ENCODE measurements around the gene SNED1. TPM values are rescaled to one million over a fixed set of nuclear protein-coding genes. Genes with fewer than 3 reads are reported as not detected.

SNED1 gene
- total and polyA plus RNA-seq, 3 experiments from 2014 or later = 0.90 to 3.5 (median 1.8) TPM

DNA sequence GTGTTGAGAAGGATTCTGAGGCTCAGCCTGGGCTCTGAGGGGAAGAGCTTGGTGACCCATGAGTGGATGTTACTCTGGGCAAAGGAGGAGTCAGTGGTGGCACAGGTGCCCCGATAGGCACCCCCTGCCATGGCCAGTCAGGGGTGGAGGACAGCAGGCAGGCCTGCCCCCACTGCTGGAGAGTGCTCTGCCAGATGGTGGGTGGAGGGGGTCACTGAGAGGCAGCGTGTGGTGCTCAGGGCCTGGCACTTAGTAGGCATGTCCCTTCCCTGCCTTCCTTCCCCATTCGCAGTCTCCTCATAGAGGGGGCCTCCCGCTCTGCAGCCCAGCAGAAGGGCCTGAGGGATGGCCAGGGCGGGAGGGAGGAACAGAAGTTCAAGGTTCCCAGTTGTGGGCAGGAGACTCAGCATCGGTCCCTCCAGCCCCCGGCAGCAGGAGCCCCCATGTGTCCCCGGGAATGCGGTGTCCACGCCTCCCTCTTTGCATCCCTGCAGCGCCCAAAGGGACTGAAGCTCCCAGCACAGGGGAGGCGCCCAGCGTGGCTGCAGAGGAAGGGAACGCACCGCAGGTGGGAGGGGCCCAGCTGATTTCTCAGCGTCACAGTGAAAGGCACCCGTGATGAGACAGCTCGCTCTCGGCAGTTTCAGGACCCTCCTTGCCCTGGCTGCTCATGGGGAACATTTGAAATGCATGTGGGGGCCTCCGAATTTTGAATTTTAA, 5.7 kb upstream of the SNED1 start:
- Histone ChIP-seq H3K9me3 (ENCODE audit: low read length) (no peaks in the 10 kb centered on the region), H3K36me3 (ENCODE audit: insufficient read depth, low read length) (no peaks in the 10 kb centered on the region), H3K27me3 (ENCODE audit: insufficient read depth, low read length, poor library complexity, severe bottlenecking) (no peaks in the 10 kb centered on the region), H3K4me3 (ENCODE audit: low read length) (no peak overlapping the region), H3K4me1 (ENCODE audit: insufficient read depth, low read length) (no peaks in the 10 kb centered on the region), H3K27ac (ENCODE audit: low read depth, low read length) (no peak overlapping the region)
- DNase-seq = peak in 1 of 5 donors; percentile 48
- POLR2A ChIA-PET = no interaction called here
- Mint-ChIP-seq H3K4me1 (peaks cover 0 to 5% (median 2%) of the 10 kb centered on the region in 3 donors), H3K9me3 (no peaks in the 10 kb centered on the region), H3K27ac (no peak overlapping the region), H3K27me3 (peaks cover 4 to 16% of the 10 kb centered on the region in 2 donors), H3K36me3 (no peaks in the 10 kb centered on the region), H3K4me3 (no peak overlapping the region)
- CTCF ChIA-PET = no interaction called here

GRCh38 chr2:240993446-240994170, 4.8 kb upstream of the SNED1 start:
- no peak overlapping the region for H3K4me3 ChIP-seq (ENCODE audit: low read length)
- peaks cover 4 to 16% of the 10 kb centered on the region in 2 donors for H3K27me3 Mint-ChIP-seq
- peaks cover 0 to 5% (median 2%) of the 10 kb centered on the region in 3 donors for H3K4me1 Mint-ChIP-seq
- peak in 1 of 5 donors; percentile 33 for DNase-seq
- H3K4me3 Mint-ChIP-seq = no peak overlapping the region
- H3K9me3 Mint-ChIP-seq = no peaks in the 10 kb centered on the region
- CTCF ChIA-PET = interaction anchor here (1.1 kb wide), 1 partner anchor 10 kb away, joined by 3 read pairs; no protein-coding TSS in a partner anchor
- H3K36me3 Mint-ChIP-seq = no peaks in the 10 kb centered on the region
- H3K36me3 ChIP-seq (ENCODE audit: insufficient read depth, low read length) = no peaks in the 10 kb centered on the region
- no peaks in the 10 kb centered on the region for H3K27me3 ChIP-seq (ENCODE audit: insufficient read depth, low read length, poor library complexity, severe bottlenecking)
- no peak overlapping the region for H3K27ac Mint-ChIP-seq
- no peaks in the 10 kb centered on the region for H3K9me3 ChIP-seq (ENCODE audit: low read length)
- no peak overlapping the region for H3K27ac ChIP-seq (ENCODE audit: low read depth, low read length)
- no peaks in the 10 kb centered on the region for H3K4me1 ChIP-seq (ENCODE audit: insufficient read depth, low read length)
- POLR2A ChIA-PET = no interaction called here

GRCh38 chr2:240994171-240994896, 4.1 kb upstream of the SNED1 start:
- no peak overlapping the region for H3K4me3 ChIP-seq (ENCODE audit: low read length)
- Mint-ChIP-seq H3K4me1 (peaks cover 0 to 5% (median 2%) of the 10 kb centered on the region in 3 donors), H3K9me3 (no peaks in the 10 kb centered on the region), H3K27ac (peak overlapping the region in 1 of 8 donors; percentile 64), H3K4me3 (no peak overlapping the region), H3K27me3 (peaks cover 4 to 16% of the 10 kb centered on the region in 2 donors), H3K36me3 (no peaks in the 10 kb centered on the region)
- POLR2A ChIA-PET = no interaction called here
- DNase-seq = peak in 1 of 5 donors; percentile 35
- H3K4me1 ChIP-seq (ENCODE audit: insufficient read depth, low read length) = no peaks in the 10 kb centered on the region
- H3K9me3 ChIP-seq (ENCODE audit: low read length) = no peaks in the 10 kb centered on the region
- H3K27me3 ChIP-seq (ENCODE audit: insufficient read depth, low read length, poor library complexity, severe bottlenecking) = no peaks in the 10 kb centered on the region
- CTCF ChIA-PET = interaction anchor here (1.1 kb wide), 1 partner anchor 11 kb away, joined by 3 read pairs; no protein-coding TSS in a partner anchor
- H3K27ac ChIP-seq (ENCODE audit: low read depth, low read length) = no peak overlapping the region
- no peaks in the 10 kb centered on the region for H3K36me3 ChIP-seq (ENCODE audit: insufficient read depth, low read length)

- no peak overlapping the region for H3K4me3 Mint-ChIP-seq
- Histone ChIP-seq H3K36me3 (ENCODE audit: insufficient read depth, low read length) (no peaks in the 10 kb centered on the region), H3K4me3 (ENCODE audit: low read length) (no peak overlapping the region), H3K4me1 (ENCODE audit: insufficient read depth, low read length) (no peaks in the 10 kb centered on the region), H3K27me3 (ENCODE audit: insufficient read depth, low read length, poor library complexity, severe bottlenecking) (no peaks in the 10 kb centered on the region), H3K9me3 (ENCODE audit: low read length) (no peaks in the 10 kb centered on the region), H3K27ac (ENCODE audit: low read depth, low read length) (no peak overlapping the region)
- H3K36me3 Mint-ChIP-seq = no peaks in the 10 kb centered on the region
- POLR2A ChIA-PET = no interaction called here
- peak overlapping the region in 1 of 8 donors; percentile 64 for H3K27ac Mint-ChIP-seq
- CTCF ChIA-PET = interaction anchor here (1.1 kb wide), 1 partner anchor 12 kb away, joined by 3 read pairs; no protein-coding TSS in a partner anchor
- DNase-seq = peak in 1 of 5 donors; percentile 40
- peaks cover 0 to 14% (median 2%) of the 10 kb centered on the region in 3 donors for H3K4me1 Mint-ChIP-seq
- peaks cover 4 to 25% of the 10 kb centered on the region in 2 donors for H3K27me3 Mint-ChIP-seq
- no peaks in the 10 kb centered on the region for H3K9me3 Mint-ChIP-seq
Observed at GRCh38 chr2:240995041-240996021, 3.1 kb upstream of the SNED1 start.

- CTCF ChIA-PET = interaction anchor here (1.1 kb wide), 1 partner anchor 13 kb away, joined by 3 read pairs; no protein-coding TSS in a partner anchor
- no peaks in the 10 kb centered on the region for H3K36me3 Mint-ChIP-seq
Observed at GRCh38 chr2:240996161-240996833, 2.1 kb upstream of the SNED1 start.

GRCh38 chr2:240996834-240997140, 1.6 kb upstream of the SNED1 start:
- no peaks in the 10 kb centered on the region for H3K9me3 ChIP-seq (ENCODE audit: low read length)
- no peaks in the 10 kb centered on the region for H3K4me1 ChIP-seq (ENCODE audit: insufficient read depth, low read length)
- peaks cover 0 to 15% (median 2%) of the 10 kb centered on the region in 3 donors for H3K4me1 Mint-ChIP-seq
- H3K27me3 ChIP-seq (ENCODE audit: insufficient read depth, low read length, poor library complexity, severe bottlenecking) = no peaks in the 10 kb centered on the region
- no peak overlapping the region for H3K4me3 Mint-ChIP-seq
- H3K36me3 Mint-ChIP-seq = no peaks in the 10 kb centered on the region
- peaks cover 11 to 34% of the 10 kb centered on the region in 2 donors for H3K27me3 Mint-ChIP-seq
- H3K9me3 Mint-ChIP-seq = peaks cover 0 to 4% (median 0%) of the 10 kb centered on the region in 5 donors
- H3K27ac Mint-ChIP-seq = no peak overlapping the region
- H3K27ac ChIP-seq (ENCODE audit: low read depth, low read length) = no peak overlapping the region
- H3K4me3 ChIP-seq (ENCODE audit: low read length) = no peak overlapping the region
- ChIA-PET POLR2A (no interaction called here), CTCF (no interaction called here)
- no peaks in the 10 kb centered on the region for H3K36me3 ChIP-seq (ENCODE audit: insufficient read depth, low read length)
- peak in 1 of 5 donors; percentile 26 for DNase-seq

More at GRCh38 chr2:240996161-240996833, 2.1 kb upstream of the SNED1 start:
- H3K9me3 Mint-ChIP-seq = no peaks in the 10 kb centered on the region
- Histone ChIP-seq H3K27ac (ENCODE audit: low read depth, low read length) (no peak overlapping the region), H3K36me3 (ENCODE audit: insufficient read depth, low read length) (no peaks in the 10 kb centered on the region), H3K27me3 (ENCODE audit: insufficient read depth, low read length, poor library complexity, severe bottlenecking) (no peaks in the 10 kb centered on the region), H3K4me3 (ENCODE audit: low read length) (no peak overlapping the region), H3K9me3 (ENCODE audit: low read length) (no peaks in the 10 kb centered on the region), H3K4me1 (ENCODE audit: insufficient read depth, low read length) (no peaks in the 10 kb centered on the region)
- DNase-seq = peak in 1 of 5 donors; percentile 19
- no peak overlapping the region for H3K27ac Mint-ChIP-seq
- H3K4me3 Mint-ChIP-seq = peak overlapping the region in 1 of 7 donors; percentile 48
- H3K4me1 Mint-ChIP-seq = peaks cover 0 to 15% (median 2%) of the 10 kb centered on the region in 3 donors
- POLR2A ChIA-PET = no interaction called here
- peaks cover 8 to 33% of the 10 kb centered on the region in 2 donors for H3K27me3 Mint-ChIP-seq
